HG02943 (cell line): ENCODE measurements around the gene SPATA12.
"Not testable (repeated sequence)": the region's sequence is repeated elsewhere in the genome, so short reads cannot be mapped to it uniquely, and the experiment has no call there.

Source experiments
- ATAC-seq: cut with Tn5 transposase; IDR thresholded peaks from one replicate; pipeline ENCODE4 v1.9.1; 2021; ENCODE audit warnings: mild to moderate bottlenecking, low read depth, moderate library complexity; ENCODE audit not compliant: unreplicated experiment

SPATA12 gene

GRCh38 chr3:57080171-57080570 lies 19.7 kb downstream of the SPATA12 start:
- no peak for ATAC-seq

DNA sequence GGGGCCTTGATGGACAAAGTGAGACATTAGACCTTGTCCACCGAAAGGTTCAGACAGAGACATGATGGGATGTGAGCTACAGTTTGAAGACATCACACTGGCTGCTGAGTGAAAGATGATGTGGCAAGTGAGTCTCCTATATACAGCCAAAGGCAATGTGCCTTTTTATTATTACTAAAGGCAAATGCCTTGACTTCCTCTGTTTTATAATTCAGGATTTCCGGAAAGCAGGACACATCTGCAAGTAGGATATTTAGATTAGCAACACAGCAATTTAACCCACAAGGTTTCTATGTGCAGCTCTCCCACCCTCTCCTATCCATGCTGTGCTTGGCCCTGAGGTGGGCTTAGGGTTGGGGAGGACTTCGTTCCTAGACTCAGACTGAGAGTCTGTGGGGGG lies 20.7 kb downstream of the SPATA12 start:
- no peak for ATAC-seq

GRCh38 chr3:57082481-57082880 lies 22.0 kb downstream of the SPATA12 start:
- ATAC-seq, result no peak

DNA sequence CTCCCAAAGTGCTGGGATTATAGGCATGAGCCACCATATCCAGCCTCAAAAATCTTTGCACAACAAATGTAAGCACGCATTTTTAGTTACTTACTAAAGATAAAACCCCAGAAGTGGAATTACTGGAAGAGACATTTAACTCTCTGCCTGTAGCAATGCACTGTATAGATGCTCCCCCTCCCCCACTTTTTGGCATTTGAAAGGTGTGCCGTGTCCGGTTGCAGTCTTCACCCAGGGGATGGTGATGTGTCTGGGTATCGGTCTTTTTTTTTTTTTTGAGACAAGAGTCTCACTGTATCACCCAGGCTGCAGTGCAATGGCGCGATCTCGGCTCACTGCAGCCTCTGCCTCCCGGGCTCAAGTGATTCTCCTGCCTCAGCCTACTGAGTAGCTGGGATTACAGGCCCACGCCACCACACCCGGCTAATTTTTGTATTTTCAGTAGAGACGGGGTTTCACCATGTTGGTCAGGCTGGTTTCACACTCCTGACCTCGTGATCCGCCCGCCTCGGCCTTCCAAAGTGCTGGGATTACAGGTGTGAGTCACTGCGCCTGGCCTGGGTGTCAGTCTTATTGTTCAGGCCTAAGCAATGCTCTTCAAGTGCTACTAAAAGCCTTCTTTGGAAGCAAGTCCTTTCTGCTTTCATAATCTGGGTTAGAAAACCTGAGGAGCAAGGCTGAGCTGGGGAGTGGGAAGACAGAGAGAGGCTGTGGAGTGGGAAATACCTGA lies 23.0 kb downstream of the SPATA12 start:
- ATAC-seq, result not testable (repeated sequence)

DNA sequence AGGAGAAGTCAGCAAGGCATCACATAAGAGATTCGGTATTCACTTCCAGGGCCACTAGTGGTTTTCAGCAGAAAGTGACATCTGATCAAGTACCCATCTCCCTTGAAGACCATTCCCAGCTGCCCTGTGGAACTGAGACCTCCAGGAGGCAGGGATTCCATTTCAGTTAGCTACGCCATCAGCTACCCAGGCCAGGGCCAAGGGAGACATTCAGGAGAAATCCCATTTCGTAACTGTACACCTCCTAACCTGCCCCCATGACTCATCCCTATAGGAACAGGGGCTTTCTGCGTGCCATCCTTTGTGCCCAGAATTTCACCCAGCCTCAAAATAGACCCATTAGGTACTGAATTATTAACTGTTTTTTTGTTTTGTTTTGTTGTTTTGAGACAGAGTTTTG lies 24.7 kb downstream of the SPATA12 start:
- no peak for ATAC-seq

GRCh38 chr3:57086201-57086600 lies 25.7 kb downstream of the SPATA12 start:
- no peak for ATAC-seq

DNA sequence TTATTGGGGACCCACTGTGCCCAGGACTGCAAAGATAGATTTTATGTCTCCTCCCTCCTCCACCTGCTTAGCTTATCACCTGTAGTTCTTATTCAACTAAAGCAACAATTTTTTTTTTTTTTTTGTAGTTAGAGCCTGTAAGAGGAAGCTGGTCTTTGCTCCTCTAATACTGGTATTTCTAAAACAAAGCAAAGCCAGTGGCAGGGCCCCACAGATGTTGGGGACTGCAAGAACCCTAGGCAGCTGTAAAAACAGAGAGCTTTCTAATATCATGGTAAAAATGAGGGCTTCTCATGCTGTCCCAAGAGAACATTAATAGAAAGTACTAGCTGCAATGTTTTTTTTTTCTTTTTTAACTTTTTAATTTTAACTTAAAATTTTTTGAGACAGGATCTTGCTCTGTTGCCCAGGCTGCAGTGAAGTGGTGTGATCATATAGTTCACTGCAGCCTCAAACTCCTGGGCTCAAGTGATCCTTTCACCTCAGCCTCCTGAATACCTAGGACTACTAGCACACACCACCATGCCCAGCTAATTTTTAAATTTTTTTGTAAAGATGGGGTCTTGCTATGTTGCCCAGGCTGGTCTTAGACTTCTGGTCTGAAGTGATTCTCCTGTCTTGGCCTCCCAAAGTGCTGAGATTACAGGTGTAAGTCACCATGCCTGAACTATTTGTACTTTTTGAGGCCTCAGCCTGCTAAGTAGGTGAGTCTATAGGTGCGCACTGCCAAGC lies 27.1 kb downstream of the SPATA12 start:
- ATAC-seq, result no peak

DNA sequence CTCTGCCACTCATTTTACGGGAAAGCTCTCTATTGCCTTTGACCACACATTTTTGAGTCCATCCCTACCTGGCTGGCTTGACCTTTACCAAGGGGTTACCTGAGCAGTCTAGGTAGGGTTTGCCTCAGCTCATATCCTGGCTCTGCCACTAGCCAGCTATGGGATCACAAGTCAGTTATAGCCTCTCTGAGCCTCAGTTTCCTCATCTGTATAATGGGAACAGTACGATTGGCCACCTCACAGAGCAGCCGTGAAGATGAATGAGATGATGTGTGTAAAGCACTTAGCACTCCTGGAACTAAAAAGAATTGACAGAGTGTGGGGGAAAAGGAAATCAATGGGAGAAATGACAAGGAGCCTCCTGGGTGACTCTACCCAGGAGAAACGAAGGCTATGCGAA lies 28.0 kb downstream of the SPATA12 start:
- ATAC-seq, result no peak

DNA sequence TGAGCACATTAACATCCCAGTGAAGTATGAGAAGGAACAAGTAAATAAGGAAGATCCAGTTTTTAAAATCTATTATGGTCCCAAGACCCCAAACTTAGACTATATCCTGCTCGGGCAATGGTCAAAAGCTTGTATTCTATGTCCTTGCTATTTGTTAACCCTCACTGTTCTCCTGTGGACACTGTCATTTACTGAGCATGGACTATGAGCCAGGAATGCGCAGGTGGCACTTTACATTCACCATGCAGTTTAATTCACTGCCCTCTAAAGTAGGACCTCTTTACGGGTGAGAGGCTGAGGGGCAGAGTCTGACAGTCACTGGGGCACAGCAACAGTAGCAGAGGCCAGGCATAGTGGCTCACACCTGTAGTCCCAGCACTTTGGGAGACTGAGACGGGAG lies 28.6 kb downstream of the SPATA12 start:
- no peak for ATAC-seq

DNA sequence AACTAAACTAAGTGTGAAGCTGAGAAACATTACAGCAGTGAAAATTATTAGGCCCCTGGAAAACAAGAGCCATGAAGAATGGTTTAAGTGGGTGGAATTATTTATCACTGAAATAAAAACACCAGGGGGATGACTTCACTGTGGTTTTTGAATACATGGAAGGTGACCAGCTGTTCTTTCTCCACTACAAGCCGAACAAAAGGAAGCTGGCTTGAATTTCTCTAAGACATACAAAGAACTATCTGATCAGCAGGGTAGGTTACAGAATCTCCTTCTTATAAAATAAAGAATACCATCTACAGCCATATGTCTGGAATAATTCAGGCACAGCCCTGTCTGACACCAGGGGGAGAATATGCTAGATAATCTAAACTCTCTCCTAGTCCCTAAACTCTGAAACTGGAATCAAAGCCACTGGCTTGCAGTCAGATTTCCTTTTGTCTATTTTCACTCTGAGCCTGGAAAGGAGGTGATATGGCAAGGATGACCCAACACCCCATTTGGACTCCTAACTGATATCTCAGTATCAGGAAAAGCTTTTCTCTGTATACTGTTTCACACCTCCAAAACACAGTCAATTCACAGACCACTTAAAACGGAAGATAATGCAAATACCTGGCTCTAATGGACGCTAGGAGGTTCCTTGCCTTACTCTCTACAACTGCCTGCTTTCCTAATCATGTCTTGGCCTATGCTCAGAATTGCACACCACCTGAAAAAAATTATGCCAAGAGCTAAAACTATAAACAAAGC lies 31.2 kb downstream of the SPATA12 start:
- no peak for ATAC-seq

GRCh38 chr3:57093489-57093888 lies 33.0 kb downstream of the SPATA12 start:
- ATAC-seq, result no peak

- ATAC-seq, result no peak
These were observed 33.6 kb downstream of the SPATA12 start for GRCh38 chr3:57093971-57094535.

- no peak for ATAC-seq
These were observed 34.1 kb downstream of the SPATA12 start for GRCh38 chr3:57094575-57094974.

DNA sequence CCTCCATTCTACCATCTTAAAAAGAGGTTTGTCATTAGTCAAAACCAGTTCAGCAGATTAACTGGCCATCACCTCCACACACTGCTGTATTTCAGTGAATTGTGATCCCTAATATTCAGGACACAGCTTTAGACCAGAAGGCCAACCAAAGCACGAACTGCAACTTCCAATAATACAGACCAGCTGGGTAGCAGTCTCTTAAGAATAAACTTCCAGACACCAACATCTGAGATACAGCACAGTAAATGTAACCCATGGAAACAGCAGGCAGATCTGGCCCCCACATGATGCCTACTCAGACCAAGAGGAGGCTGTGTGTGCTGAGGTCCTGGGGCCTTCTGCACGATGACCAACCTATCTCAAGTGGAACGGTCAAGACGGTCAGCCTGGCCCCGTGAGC lies 34.9 kb downstream of the SPATA12 start:
- no peak for ATAC-seq

GRCh38 chr3:57097536-57097935 lies 37.1 kb downstream of the SPATA12 start:
- ATAC-seq, result no peak

DNA sequence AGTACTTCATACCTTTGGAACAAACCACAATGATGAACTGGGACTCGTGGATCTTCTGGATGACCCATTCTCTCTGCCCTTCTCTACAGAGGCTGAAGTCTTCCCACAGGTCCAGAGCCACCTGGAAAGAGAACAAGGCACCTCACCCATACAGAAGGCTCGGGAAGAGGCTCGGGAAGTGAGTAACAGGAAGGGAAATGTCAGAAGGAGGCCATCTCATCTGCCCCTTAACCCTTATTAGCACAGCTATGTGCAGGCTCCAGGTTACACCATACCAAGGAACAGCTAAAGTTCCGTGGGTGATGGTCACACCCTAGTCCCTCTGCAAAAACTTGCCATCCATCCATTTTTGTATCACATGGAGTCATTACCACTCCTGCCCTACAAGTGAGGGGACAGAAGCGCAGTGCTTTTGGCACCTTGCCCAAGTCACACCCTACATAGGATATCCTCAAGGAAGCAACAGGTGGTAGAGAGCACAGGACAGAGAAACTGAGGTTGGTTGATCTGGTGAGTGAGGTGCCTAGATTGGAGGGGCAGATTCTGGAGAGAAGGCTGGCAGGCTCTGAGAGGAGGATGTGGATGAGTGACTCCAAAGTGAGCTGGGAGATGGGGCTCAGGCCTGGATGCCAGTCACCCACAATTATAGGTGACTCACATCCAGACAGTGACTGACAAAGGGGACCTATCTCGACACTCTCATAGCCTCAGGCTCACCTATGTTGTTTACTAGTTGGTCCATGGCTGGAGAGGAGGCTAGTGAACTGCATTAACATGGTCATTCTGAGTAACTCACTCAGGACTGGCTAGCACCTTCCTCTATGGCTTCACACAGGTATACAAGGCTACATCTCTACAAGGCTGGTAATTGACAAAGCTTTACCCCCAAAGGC lies 38.2 kb downstream of the SPATA12 start:
- no peak for ATAC-seq

- no peak for ATAC-seq
These were observed 39.7 kb downstream of the SPATA12 start for GRCh38 chr3:57100046-57100695.

- ATAC-seq, result no peak
These were observed 45.1 kb downstream of the SPATA12 start for GRCh38 chr3:57105585-57105984.

- ATAC-seq, result no peak
These were observed 48.2 kb downstream of the SPATA12 start for GRCh38 chr3:57108684-57109083.
